HCT116 (cell line): ENCODE results near the gene FOXN3. TPM values are rescaled to one million over a fixed set of nuclear protein-coding genes. Genes with fewer than 3 reads are reported as not detected.

Source experiments
- ATAC-seq: fragments of 200-7000 bp; cut with Tn5 transposase; 2 replicates; pipeline ENCODE4 v1.9.1; 2020; ENCODE audit warnings: mild to moderate bottlenecking, moderate library complexity
- BruUV-seq: library from RNA; stranded (reverse); fragments of 400-500 nt; replicated peaks from 2 replicates; lab custom pipeline; 2021; lab: Mats Ljungman, UMichigan
- CTCF ChIA-PET: fragments of 300-600 bp; sonication (Branson Sonifier 250); formaldehyde crosslinking; loops from one replicate; lab custom pipeline; 2021; ENCODE audit warnings: antibody characterized with exemption; lab: Charles Lee
- POLR2A ChIA-PET: fragments of 300-600, 350-600 bp; sonication (Branson Sonifier 250); formaldehyde crosslinking; loops from one replicate; lab custom pipeline; 2021; ENCODE audit warnings: antibody characterized with exemption; lab: Charles Lee
- RAD21 ChIA-PET, 2 experiments: fragments of 300-600 bp; sonication (Branson Sonifier 250); formaldehyde crosslinking; loops; one replicate each; lab custom pipeline; 2023; ENCODE audit warnings: low total read pairs in 2 of 2; ENCODE audit not compliant: uncharacterized antibody in 2 of 2, unreplicated experiment in 2 of 2, low non-redundant PET in 1 of 2; lab: Charles Lee
- DNase-seq: peaks from one replicate; pipeline ENCODE4 v3.0.0-alpha.2; 2010; ENCODE audit warnings: low read depth, low spot score
- H2AFZ ChIP-seq: fragments of 200-600 bp; shearing (Covaris generic), sonication (generic); 2 replicates; pipeline ENCODE4 v1.6.1; 2017; ENCODE audit warnings: low read depth, mixed run types, mixed read lengths, antibody characterized with exemption, low read length; ENCODE audit not compliant: poor library complexity, severe bottlenecking
- H3K27ac ChIP-seq: 2 replicates; pipeline ENCODE4 v1.5.1; 2012; ENCODE audit warnings: low read depth, low read length
- H3K27me3 ChIP-seq: fragments of 200-600 bp; sonication (generic); 2 replicates; pipeline ENCODE4 v1.6.1; 2016; ENCODE audit warnings: mixed run types, low read length, mixed read lengths; ENCODE audit not compliant: insufficient read depth
- H3K36me3 ChIP-seq, 2 experiments: fragments of 200-500 bp in 1 of 2; fragments of 200-600 bp in 1 of 2; sonication (Bioruptor generic) in 1 of 2; sonication (generic) in 1 of 2; 2 replicates each; pipeline versions ENCODE4 v1.5.1 to v1.6.1; 2014 to 2016; ENCODE audit warnings: low read length in 2 of 2, inconsistent platforms in 1 of 2, mixed read lengths in 1 of 2, mixed run types in 1 of 2; ENCODE audit not compliant: insufficient read depth in 2 of 2, control insufficient read depth in 1 of 2
- H3K4me1 ChIP-seq, 2 experiments: fragments of 200-600 bp in 1 of 2; sonication (generic) in 1 of 2; 2 replicates each; pipeline versions ENCODE4 v1.5.1 to v1.6.1; 2012 to 2017; ENCODE audit warnings: low read length in 2 of 2, inconsistent platforms in 1 of 2, mild to moderate bottlenecking in 1 of 2, mixed read lengths in 1 of 2, mixed run types in 1 of 2, moderate library complexity in 1 of 2; ENCODE audit not compliant: insufficient read depth in 2 of 2, control insufficient read depth in 1 of 2
- H3K4me2 ChIP-seq: fragments of 200-600 bp; sonication (generic); 2 replicates; pipeline ENCODE4 v1.6.1; 2017; ENCODE audit warnings: mixed run types, low read length, mixed read lengths
- H3K4me3 ChIP-seq, 2 experiments: fragments of 200-600 bp in 1 of 2; sonication (generic) in 1 of 2; replicated peaks in 1 of 2; 2 replicates each; pipeline ENCODE4 v1.5.1; 2011 to 2016; ENCODE audit warnings: low read length in 2 of 2, control low read depth in 1 of 2, low read depth in 1 of 2, mild to moderate bottlenecking in 1 of 2, mixed read lengths in 1 of 2, mixed run types in 1 of 2
- H3K79me2 ChIP-seq: fragments of 200-600 bp; sonication (generic); 2 replicates; pipeline ENCODE4 v1.6.1; 2017; ENCODE audit warnings: mild to moderate bottlenecking, mixed run types, low read length, moderate library complexity, mixed read lengths; ENCODE audit not compliant: insufficient read depth
- H3K9ac ChIP-seq: fragments of 200-600 bp; sonication (generic); 2 replicates; pipeline ENCODE4 v1.6.1; 2016; ENCODE audit warnings: low read length, mixed read lengths
- H3K9me2 ChIP-seq: fragments of 200-600 bp; sonication (generic), shearing (Covaris generic); 2 replicates; pipeline ENCODE4 v1.6.1; 2017; ENCODE audit warnings: mixed run types, mild to moderate bottlenecking, moderate library complexity; ENCODE audit not compliant: insufficient read depth
- H3K9me3 ChIP-seq, 2 experiments: fragments of 200-500 bp in 1 of 2; fragments of 200-600 bp in 1 of 2; sonication (Bioruptor generic) in 1 of 2; sonication (generic) in 1 of 2; 2 replicates each; pipeline ENCODE4 v1.6.1; 2014 to 2017; ENCODE audit warnings: low read length in 2 of 2, mixed read lengths in 2 of 2, inconsistent platforms in 1 of 2, low read depth in 1 of 2, mild to moderate bottlenecking in 1 of 2, mixed run types in 1 of 2, moderate library complexity in 1 of 2; ENCODE audit not compliant: control insufficient read depth in 1 of 2, insufficient read depth in 1 of 2
- H4K20me1 ChIP-seq: fragments of 200-600 bp; sonication (generic), shearing (Covaris generic); 2 replicates; pipeline ENCODE4 v1.6.1; 2017; ENCODE audit warnings: mixed run types, mild to moderate bottlenecking, moderate library complexity; ENCODE audit not compliant: insufficient read depth
- CBX3 ChIP-seq: IDR thresholded peaks from 2 replicates; pipeline ENCODE4 v1.6.1; 2012; ENCODE audit warnings: low read depth
- EGR1 ChIP-seq: IDR thresholded peaks from 2 replicates; pipeline ENCODE4 v1.6.1; 2012; ENCODE audit warnings: low read depth
- ELF1 ChIP-seq: IDR thresholded peaks from 2 replicates; pipeline ENCODE4 v1.6.1; 2012; ENCODE audit warnings: low read depth, borderline replicate concordance
- EZH2 ChIP-seq: fragments of 200-600 bp; sonication (generic); IDR thresholded peaks from 2 replicates; pipeline ENCODE4 v1.6.1; 2017; ENCODE audit warnings: antibody characterized with exemption, mixed run types
- EZH2phosphoT487 ChIP-seq: fragments of 200-600 bp; IDR thresholded peaks from 2 replicates; pipeline ENCODE4 v1.6.1; 2018; ENCODE audit warnings: antibody characterized with exemption, borderline replicate concordance
- FOSL1 ChIP-seq: IDR thresholded peaks from 2 replicates; pipeline ENCODE4 v1.6.1; 2012; ENCODE audit warnings: low read depth
- JUND ChIP-seq: IDR thresholded peaks from 2 replicates; pipeline ENCODE4 v1.6.1; 2012
- POLR2AphosphoS5 ChIP-seq: IDR thresholded peaks from 2 replicates; pipeline ENCODE4 v1.6.1; 2011; ENCODE audit warnings: mild to moderate bottlenecking, low read depth, low read length, moderate library complexity
- RAD21 ChIP-seq: IDR thresholded peaks from 2 replicates; pipeline ENCODE4 v1.6.1; 2012; ENCODE audit warnings: low read depth, mild to moderate bottlenecking
- REST ChIP-seq: IDR thresholded peaks from 2 replicates; pipeline ENCODE4 v1.6.1; 2012; ENCODE audit warnings: low read depth
- SIN3A ChIP-seq: IDR thresholded peaks from 2 replicates; pipeline ENCODE4 v1.6.1; 2012; ENCODE audit warnings: low read depth
- SP1 ChIP-seq: IDR thresholded peaks from 2 replicates; pipeline ENCODE4 v1.6.1; 2012; ENCODE audit warnings: low read depth
- SRF ChIP-seq: IDR thresholded peaks from 2 replicates; pipeline ENCODE4 v1.6.1; 2012; ENCODE audit warnings: low read depth
- TCF7L2 ChIP-seq: IDR thresholded peaks from 2 replicates; pipeline ENCODE4 v1.7.0; 2011; ENCODE audit warnings: borderline replicate concordance, inconsistent platforms; ENCODE audit not compliant: insufficient read depth, insufficient read length; ENCODE audit errors: extremely low read depth
- ZFX ChIP-seq: fragments of 450-650 bp; IDR thresholded peaks from 2 replicates; pipeline ENCODE4 v1.6.1; 2017
- intact Hi-C: fragments of 100-400 bp; cut with micrococcal nuclease; formaldehyde crosslinking; loops from 2 replicates; pipeline ENCODE4 v1.10.0; 2022
- total RNA-seq: library from RNA; stranded (reverse); gene quantifications from one replicate; pipeline ENCODE4 v1.2.1, GENCODE V29; 2021; ENCODE audit not compliant: unreplicated experiment
- TF ChIP-seq, protein P1 (sequence below), 3 experiments: fragments of 200-600 bp in 1 of 3; sonication (generic) in 1 of 3; IDR thresholded peaks in 2 of 3; conservative IDR thresholded peaks in 1 of 3; 2 replicates each; pipeline ENCODE4 v1.5.1; 2012 to 2017; ENCODE audit warnings: low read depth in 2 of 3, low read length in 2 of 3, antibody characterized with exemption in 1 of 3, borderline replicate concordance in 1 of 3, control low read depth in 1 of 3, mild to moderate bottlenecking in 1 of 3, mixed read lengths in 1 of 3, mixed run types in 1 of 3, moderate library complexity in 1 of 3; ENCODE audit not compliant: insufficient read depth in 1 of 3
- TF ChIP-seq, protein P2 (sequence below): IDR thresholded peaks from 2 replicates; pipeline ENCODE4 v1.6.1; 2011; ENCODE audit warnings: mild to moderate bottlenecking, low read length, moderate library complexity; ENCODE audit not compliant: insufficient replicate concordance; ENCODE audit errors: extremely low read depth
- TF ChIP-seq, protein P3 (sequence below): IDR thresholded peaks from 2 replicates; pipeline ENCODE4 v1.6.1; 2012
- TF ChIP-seq, protein P4 (sequence below): IDR thresholded peaks from 2 replicates; pipeline ENCODE4 v1.6.1; 2012

FOXN3 gene
- total RNA-seq, 1 experiment from 2014 or later: 20.0 TPM

- CTCF ChIA-PET: no interaction called here
- no peak for ATAC-seq
- Histone ChIP-seq H3K27ac (no peak overlapping the region), H3K4me1 (no peaks in the 10 kb centered on the region), H3K9me3 (no peaks in the 10 kb centered on the region), H3K27me3 (no peaks in the 10 kb centered on the region), H2AFZ (no peak overlapping the region), H3K9ac (no peak overlapping the region), H3K4me3 (no peak overlapping the region), H3K9me2 (no peaks in the 10 kb centered on the region)
- RAD21 ChIA-PET: no interaction called here
- TF ChIP-seq, protein P1, sequence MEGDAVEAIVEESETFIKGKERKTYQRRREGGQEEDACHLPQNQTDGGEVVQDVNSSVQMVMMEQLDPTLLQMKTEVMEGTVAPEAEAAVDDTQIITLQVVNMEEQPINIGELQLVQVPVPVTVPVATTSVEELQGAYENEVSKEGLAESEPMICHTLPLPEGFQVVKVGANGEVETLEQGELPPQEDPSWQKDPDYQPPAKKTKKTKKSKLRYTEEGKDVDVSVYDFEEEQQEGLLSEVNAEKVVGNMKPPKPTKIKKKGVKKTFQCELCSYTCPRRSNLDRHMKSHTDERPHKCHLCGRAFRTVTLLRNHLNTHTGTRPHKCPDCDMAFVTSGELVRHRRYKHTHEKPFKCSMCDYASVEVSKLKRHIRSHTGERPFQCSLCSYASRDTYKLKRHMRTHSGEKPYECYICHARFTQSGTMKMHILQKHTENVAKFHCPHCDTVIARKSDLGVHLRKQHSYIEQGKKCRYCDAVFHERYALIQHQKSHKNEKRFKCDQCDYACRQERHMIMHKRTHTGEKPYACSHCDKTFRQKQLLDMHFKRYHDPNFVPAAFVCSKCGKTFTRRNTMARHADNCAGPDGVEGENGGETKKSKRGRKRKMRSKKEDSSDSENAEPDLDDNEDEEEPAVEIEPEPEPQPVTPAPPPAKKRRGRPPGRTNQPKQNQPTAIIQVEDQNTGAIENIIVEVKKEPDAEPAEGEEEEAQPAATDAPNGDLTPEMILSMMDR (IDR thresholded peaks at IDR 0.05 in 2 of 3, conservative IDR thresholded peaks at IDR 0.05 in 1 of 3; ENCODE audit: borderline replicate concordance in 1 of 3, insufficient read depth in 1 of 3, low read depth in 2 of 3, low read length in 2 of 3): no peak
- TF ChIP-seq EZH2phosphoT487 (no peak), ELF1 (no peak), EGR1 (no peak), RAD21 (no peak), EZH2 (no peak), ZFX (no peak), REST (no peak), SRF (no peak), JUND (no peak), SP1 (no peak), CBX3 (no peak), FOSL1 (no peak), SIN3A (no peak), TCF7L2 (no peak), POLR2AphosphoS5 (no peak)
- TF ChIP-seq, protein P2, sequence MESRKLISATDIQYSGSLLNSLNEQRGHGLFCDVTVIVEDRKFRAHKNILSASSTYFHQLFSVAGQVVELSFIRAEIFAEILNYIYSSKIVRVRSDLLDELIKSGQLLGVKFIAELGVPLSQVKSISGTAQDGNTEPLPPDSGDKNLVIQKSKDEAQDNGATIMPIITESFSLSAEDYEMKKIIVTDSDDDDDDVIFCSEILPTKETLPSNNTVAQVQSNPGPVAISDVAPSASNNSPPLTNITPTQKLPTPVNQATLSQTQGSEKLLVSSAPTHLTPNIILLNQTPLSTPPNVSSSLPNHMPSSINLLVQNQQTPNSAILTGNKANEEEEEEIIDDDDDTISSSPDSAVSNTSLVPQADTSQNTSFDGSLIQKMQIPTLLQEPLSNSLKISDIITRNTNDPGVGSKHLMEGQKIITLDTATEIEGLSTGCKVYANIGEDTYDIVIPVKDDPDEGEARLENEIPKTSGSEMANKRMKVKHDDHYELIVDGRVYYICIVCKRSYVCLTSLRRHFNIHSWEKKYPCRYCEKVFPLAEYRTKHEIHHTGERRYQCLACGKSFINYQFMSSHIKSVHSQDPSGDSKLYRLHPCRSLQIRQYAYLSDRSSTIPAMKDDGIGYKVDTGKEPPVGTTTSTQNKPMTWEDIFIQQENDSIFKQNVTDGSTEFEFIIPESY: no peak
- TF ChIP-seq, protein P3, sequence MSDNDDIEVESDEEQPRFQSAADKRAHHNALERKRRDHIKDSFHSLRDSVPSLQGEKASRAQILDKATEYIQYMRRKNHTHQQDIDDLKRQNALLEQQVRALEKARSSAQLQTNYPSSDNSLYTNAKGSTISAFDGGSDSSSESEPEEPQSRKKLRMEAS: no peak
- TF ChIP-seq, protein P4, sequence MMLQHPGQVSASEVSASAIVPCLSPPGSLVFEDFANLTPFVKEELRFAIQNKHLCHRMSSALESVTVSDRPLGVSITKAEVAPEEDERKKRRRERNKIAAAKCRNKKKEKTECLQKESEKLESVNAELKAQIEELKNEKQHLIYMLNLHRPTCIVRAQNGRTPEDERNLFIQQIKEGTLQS: no peak
- TF ChIP-seq, all 23 proteins: peak for 0
- no peak for DNase-seq
- Histone ChIP-seq H3K4me2 (no peak overlapping the region), H3K36me3 (no peaks in the 10 kb centered on the region), H3K79me2 (no peaks in the 10 kb centered on the region), H4K20me1 (no peaks in the 10 kb centered on the region)
- intact Hi-C loops: no loop called here
- no TSS peak for BruUV-seq
- POLR2A ChIA-PET: no interaction called here
Observed at GRCh38 chr14:89293314-89293916, 123.6 kb downstream of the FOXN3 start.
